GM19238 (cell line): Measurements from ENCODE around the gene LPCAT1.
A peak's percentile ranks its signal among the peaks of the same experiment; 100 is the strongest.
"Not testable (repeated sequence)": the region's sequence is repeated elsewhere in the genome, so short reads cannot be mapped to it uniquely, and the experiment has no call there.

Experiments used
- DNase-seq: peaks from one replicate; pipeline ENCODE4 v3.0.0; 2011; ENCODE audit warnings: low spot score; ENCODE audit not compliant: insufficient read length

The LPCAT1 gene

DNA sequence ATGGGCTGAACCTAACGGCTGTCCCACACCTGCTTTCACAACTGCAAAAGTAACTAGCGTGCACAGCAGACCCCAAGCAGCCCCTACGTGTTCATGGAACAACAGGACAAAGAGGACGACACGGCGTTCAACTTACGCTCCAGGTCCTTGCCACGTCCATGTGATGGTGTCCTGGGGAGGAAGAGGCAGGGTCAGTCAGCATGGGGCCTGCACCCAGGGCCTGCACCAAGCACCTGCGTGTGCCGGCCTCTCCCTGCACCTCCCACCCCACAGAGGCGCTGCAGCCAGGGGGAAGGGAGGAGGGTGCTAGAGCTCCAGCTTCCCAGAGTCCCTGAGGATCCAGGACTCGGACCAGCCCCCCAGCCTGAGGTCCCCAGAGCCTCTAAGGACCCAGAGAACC is 43.0 kb downstream of the LPCAT1 start:
- no peak for DNase-seq

GRCh38 chr5:1480217-1480616 is 43.5 kb downstream of the LPCAT1 start:
- no peak for DNase-seq

DNA sequence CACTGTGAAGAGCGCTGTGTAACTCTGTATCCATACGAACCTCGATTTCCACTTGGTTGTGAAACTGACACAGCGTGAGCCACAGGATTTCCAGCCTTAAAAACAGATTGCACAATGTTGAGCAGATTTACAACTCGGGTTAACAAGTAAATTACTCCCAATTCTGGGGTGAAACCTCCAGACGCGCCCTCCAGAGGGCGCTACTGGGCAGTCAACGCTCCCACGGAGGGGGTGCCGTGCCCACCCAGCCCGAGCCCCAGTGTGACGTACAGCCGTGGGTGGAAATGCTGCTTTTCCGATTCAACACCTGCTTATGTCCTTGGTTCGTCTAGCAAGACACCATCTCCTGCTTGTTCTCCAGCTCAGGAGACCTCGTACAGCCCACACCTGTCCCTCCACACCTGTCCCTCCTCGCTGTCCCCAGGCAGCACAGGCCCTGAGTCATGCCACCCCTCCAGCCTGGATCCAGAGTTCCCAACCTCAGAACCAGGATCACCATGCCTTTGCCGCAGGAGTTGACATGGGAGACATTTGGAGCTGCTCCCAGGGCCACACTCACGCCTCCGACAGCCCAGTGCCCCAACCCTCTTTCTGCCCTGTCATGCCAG is 44.1 kb downstream of the LPCAT1 start:
- DNase-seq, result peak; percentile 46

DNA sequence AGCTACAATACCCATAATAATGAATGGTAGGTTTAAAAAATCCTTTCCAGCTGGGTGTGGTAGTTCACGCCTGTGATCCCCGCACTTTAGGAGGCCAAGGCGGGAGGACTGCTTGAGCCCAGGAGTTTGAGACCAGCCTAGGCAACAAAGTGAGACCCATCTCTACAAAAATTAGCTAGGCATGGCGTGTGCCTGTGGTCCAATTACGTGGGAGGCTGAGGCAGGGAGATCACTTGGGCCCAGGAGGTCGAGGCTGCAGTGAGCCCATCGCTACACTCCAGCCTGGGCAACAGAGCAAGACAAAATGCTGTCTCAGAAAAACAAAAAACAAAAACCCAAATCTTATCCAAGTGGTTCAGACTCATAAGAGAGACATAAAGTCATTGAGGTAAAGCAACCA is 44.7 kb downstream of the LPCAT1 start:
- DNase-seq, result no peak

DNA sequence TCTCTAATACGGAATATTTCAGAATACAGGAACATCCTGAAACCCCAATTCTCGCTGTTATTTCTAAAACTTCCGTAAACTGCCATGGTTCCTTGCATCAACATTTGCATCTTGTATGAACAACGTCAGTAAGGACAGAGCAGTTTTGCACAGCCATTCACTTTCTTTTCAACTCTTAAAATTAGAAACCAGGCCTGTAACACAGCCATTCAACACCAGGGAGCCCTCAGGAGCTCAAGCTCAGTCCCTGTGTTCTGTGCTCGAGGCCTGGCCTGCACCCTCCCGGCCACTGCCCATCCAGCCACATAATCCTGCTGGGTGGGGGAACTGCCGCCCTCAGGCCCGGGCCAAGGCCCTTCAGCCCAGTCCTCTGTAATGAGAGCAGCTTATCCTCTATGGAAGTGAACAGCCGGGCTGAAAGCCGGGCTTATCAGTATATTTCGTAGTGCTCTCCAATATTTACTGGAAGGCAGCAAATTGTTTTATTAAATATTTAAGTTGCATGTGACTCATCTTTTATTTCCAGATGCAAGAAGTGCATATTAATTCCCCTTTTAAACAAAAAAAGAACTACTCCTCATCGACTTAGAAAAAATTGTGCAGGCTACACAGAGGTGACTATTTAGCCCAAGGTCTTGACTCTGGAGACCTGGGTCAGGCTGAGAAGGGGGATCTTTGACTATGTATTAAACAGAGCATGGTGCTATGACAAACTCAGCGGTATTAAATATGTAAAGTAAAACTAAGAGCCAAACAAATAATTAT is 45.3 kb downstream of the LPCAT1 start:
- DNase-seq, result no peak

DNA sequence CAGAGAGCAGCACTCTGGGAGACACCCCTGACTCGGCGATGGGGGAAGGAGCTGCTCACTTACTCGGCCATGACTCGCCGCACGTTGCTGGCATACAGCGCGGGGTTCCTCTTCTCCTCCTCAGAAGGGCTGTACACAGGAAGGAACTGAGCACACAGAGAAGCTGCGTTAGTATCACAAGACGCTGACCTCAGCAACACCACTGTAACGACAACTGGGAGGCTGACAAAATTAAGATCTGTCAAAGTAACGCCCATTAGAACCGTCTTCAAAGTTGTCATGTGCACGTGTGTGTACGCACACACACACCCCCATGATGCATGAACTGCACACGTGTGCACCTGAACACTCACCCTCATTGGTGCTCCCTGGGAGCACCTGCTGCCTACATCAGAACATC is 46.4 kb downstream of the LPCAT1 start:
- DNase-seq, result no peak

- no peak for DNase-seq
These were observed 46.8 kb downstream of the LPCAT1 start for GRCh38 chr5:1476967-1477310.

DNA sequence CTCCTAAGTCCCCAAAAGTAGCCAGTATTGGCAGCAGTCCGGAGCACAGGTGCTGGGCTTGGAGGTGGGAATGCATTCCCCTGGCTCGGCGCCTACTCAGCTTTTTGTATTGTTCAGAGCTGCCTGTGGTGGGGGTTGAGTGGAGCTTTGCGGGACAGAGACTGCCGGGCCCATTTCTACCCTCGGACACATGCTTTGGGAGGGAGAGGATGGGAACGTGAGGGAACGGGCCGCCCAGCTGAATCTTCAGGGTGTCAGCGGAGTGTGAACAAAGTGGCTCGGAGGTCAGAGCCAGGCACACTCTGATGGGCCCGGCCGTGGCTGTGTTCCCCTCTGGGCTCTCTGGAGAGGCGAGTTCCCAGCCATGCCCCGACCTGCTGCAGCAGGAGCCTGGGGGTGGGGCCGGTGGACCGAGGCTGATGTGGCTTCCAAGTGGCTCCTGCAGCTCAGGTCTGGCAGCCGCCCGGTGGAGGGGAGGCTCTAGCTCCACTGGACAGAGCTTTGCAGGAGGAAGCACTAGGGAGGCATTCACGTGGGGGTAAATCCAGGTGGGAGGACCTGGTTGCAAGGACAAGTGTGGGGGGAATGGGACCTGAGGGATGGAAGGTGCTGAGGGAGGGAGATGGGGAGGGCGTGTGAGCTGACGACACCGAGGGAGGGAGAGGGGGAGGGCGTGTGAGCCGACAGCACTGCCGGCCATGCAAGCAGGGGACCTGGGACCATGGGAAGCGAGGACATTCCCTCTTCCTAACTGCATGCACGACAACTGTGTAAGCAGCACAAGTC is 47.4 kb downstream of the LPCAT1 start:
- DNase-seq, result no peak

GRCh38 chr5:1475544-1475900 is 48.2 kb downstream of the LPCAT1 start:
- DNase-seq, result not testable (repeated sequence)

DNA sequence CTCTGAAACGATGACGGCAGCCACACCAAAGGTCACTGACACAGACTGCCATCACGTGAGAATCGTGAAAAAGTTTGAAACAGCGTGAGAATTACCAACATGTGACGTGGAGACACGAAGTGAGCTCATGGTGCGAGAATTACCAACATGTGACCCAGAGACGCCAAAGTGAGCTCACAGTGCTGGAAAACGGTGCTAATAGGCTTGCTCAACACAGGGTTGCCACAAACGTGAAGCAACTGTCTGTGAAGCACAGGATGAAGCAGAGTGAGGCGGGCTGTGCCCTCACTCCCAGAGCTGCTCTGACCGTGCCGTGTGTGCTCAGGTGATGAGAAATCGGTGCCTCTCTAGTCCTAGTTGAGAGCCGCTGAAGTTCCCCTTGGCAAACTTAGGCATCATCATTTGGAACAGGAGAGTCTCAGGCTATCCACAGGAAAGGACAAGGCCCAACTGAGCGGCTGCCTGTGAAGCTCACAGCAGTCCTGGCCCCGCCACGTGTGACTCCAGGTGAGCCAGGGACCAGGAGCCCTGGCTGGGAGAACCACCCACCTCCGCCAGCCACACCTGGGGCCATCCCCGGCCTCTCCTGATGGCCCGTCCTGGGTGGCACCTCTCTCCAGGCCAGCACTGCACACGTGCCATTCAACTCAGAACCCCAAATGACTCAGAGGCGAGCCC is 48.8 kb downstream of the LPCAT1 start:
- DNase-seq, result no peak

GRCh38 chr5:1474183-1474839 is 49.4 kb downstream of the LPCAT1 start:
- no peak for DNase-seq

DNA sequence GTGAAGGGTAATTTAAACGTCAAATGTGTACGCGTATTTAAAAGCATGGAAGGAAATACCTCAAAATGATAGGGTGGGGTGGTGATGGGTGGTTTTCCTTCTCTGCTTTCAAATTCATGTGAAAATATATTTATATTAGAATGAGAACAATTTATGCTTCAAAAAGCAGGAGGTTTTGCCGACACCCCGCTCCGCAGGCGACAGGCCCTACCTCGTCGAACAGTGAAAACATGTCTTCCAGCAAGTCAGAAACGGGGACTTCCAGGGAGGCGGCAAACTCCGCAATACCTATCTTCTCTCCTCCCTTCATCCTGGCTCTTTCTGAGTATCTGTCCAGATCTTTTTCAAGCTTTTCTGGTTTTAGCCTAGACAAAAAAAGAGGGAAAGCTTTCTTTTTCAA is 50.0 kb downstream of the LPCAT1 start:
- no peak for DNase-seq

DNA sequence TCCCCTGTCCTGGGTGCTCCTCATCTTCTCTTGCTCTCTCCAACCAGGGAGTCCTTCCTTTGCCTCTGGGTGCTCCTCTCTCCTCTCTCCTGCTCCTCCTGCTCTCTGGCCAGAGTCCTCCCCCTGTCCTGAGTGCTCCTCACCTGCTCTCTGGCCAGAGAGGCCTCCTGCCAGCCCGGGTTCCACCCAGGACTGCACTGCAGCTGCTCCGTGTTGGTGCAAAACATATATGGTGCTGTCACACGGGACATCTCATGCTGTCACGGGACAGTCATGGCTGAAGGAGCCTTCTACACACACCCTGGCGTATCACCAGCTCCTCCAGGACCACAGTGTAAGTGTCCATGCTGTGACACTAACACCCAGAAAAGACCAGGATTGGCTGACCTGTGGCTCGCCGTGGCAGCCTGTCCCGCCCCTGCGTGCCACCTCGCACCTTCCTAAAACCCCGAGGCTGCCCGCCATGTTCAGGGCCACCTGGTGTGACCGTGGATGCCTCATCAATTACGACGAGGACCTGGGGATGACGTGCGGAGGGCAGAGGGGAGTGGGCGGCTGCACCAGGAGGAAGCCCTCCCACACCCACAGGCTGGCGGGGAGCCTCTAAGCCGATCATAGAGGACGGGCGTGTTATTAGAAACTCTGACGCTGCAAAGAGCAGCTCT is 50.7 kb downstream of the LPCAT1 start:
- DNase-seq, result no peak

- DNase-seq, result no peak
These were observed 51.5 kb downstream of the LPCAT1 start for GRCh38 chr5:1471997-1472963.

GRCh38 chr5:1471240-1471853 is 52.4 kb downstream of the LPCAT1 start:
- DNase-seq, result no peak

- no peak for DNase-seq
These were observed 53.0 kb downstream of the LPCAT1 start for GRCh38 chr5:1470762-1471211.

- no peak for DNase-seq
These were observed 54.9 kb downstream of the LPCAT1 start for GRCh38 chr5:1468629-1469527.

DNA sequence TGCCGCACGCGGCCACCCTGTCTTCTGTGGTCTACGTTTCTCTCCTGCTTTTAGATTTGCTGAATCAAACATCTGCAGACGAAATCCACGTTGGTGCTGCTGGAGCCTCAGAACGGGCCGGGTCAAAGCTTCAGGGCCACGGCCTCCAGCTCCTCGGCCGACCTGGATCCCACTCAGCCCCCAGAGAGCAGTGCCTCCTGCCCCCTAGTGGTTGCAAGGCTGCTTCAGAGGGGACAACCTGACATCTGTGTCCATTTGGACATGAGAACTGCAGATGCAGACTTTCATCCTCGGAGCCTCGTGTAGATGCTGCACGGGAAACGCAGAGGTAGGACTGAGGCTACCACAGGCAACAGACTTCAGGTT is 55.5 kb downstream of the LPCAT1 start:
- no peak for DNase-seq
